ENCODE data around the gene GCN1. TPM values are rescaled to one million over a fixed set of nuclear protein-coding genes. Genes with fewer than 3 reads are reported as not detected.

The GCN1 gene
- total RNA-seq, 1 donor from 2014 or later = 155 TPM

DNA sequence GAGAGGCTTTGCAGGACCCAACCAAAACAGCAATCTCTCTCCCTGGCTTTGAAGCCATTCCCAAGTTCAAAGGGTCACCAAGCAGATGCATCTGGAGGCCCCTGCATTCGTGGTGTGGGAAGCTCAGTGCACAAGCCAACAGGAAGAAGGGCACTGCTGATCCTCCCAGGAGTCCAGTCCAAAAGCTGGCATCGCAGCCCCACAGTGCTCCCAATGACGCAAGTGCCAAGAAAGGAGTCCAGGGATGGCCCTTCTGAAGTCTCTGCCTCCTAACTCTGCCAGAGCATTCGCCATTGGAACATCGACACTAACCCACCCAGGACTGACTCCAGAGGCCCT, 45.9 kb upstream of the GCN1 start:
- TF ChIP-seq, protein P1, sequence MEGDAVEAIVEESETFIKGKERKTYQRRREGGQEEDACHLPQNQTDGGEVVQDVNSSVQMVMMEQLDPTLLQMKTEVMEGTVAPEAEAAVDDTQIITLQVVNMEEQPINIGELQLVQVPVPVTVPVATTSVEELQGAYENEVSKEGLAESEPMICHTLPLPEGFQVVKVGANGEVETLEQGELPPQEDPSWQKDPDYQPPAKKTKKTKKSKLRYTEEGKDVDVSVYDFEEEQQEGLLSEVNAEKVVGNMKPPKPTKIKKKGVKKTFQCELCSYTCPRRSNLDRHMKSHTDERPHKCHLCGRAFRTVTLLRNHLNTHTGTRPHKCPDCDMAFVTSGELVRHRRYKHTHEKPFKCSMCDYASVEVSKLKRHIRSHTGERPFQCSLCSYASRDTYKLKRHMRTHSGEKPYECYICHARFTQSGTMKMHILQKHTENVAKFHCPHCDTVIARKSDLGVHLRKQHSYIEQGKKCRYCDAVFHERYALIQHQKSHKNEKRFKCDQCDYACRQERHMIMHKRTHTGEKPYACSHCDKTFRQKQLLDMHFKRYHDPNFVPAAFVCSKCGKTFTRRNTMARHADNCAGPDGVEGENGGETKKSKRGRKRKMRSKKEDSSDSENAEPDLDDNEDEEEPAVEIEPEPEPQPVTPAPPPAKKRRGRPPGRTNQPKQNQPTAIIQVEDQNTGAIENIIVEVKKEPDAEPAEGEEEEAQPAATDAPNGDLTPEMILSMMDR (IDR thresholded peaks at IDR 0.05) = no peak
- intact Hi-C loops (cut with micrococcal nuclease) = no loop called here
- Mint-ChIP-seq H3K4me3 (no peak overlapping the region), H3K4me1 (no peaks in the 10 kb centered on the region), H3K27ac (no peak overlapping the region), H3K9me3 (no peaks in the 10 kb centered on the region), H3K36me3 (ENCODE audit: low read depth) (no peaks in the 10 kb centered on the region), H3K27me3 (peaks cover 62% of the 10 kb centered on the region)
- ChIA-PET CTCF (interaction anchor here (1.2 to 3.2 kb wide), 2 partner anchors 12 to 25 kb away, joined by 3 to 20 read pairs; partner anchors contain the start of gene PXN), POLR2A (interaction anchor here (0.6 to 2.4 kb wide), 4 partner anchors 9 to 60 kb away, joined by 3 to 15 read pairs (median 4); partner anchors contain the start of gene RNU4-2)
- ATAC-seq (ENCODE audit: low read depth) (no peak), DNase-seq (no peak)

DNA sequence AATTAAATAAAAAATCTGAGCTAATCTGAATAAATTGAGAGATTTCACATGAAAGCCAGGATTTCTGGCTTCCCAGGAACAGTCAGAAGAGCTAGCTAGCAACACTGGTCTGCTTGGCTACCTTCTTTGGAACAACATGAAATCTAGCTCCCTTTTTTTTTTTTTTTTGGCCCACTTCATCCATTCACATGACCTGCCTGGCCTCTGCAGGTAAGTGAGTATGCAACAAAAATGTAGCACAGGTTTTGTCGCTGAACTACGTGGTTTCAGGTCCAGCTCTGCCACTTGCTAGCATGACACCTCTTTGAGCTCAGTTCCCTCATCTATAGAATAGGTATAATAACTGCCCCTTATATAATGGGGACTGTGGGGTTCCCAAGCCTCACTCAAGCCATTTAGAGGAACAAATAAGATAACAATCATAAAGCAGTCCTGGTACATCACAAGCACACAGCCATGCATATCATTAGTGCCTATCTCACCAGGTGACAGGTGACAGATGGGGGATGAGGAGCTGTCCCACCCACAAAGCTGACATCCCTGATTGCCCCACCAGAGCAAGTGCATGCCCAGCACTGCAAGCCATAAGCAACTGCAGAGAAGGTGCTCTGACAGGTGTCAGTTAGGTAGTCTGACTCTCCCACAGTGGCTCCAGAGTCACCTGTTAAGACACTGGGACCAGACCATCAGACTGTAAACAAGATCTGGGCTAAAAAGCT, 45.4 kb upstream of the GCN1 start:
- Mint-ChIP-seq H3K27ac (no peak overlapping the region), H3K4me3 (no peak overlapping the region), H3K4me1 (no peaks in the 10 kb centered on the region), H3K27me3 (peaks cover 62% of the 10 kb centered on the region), H3K36me3 (ENCODE audit: low read depth) (no peaks in the 10 kb centered on the region), H3K9me3 (no peaks in the 10 kb centered on the region)
- TF ChIP-seq, protein P1 (IDR thresholded peaks at IDR 0.05) = no peak
- ATAC-seq (ENCODE audit: low read depth) = no peak
- POLR2A ChIA-PET = interaction anchor here (0.6 to 2.4 kb wide), 7 partner anchors 10 to 341 kb away, joined by 3 to 15 read pairs (median 4); partner anchors contain the start of genes POP5 and RNU4-2
- intact Hi-C loops (cut with micrococcal nuclease) = no loop called here
- CTCF ChIA-PET = interaction anchor here (1.2 to 3.2 kb wide), 2 partner anchors 12 to 25 kb away, joined by 3 to 20 read pairs; partner anchors contain the start of gene PXN
- no peak for DNase-seq

DNA sequence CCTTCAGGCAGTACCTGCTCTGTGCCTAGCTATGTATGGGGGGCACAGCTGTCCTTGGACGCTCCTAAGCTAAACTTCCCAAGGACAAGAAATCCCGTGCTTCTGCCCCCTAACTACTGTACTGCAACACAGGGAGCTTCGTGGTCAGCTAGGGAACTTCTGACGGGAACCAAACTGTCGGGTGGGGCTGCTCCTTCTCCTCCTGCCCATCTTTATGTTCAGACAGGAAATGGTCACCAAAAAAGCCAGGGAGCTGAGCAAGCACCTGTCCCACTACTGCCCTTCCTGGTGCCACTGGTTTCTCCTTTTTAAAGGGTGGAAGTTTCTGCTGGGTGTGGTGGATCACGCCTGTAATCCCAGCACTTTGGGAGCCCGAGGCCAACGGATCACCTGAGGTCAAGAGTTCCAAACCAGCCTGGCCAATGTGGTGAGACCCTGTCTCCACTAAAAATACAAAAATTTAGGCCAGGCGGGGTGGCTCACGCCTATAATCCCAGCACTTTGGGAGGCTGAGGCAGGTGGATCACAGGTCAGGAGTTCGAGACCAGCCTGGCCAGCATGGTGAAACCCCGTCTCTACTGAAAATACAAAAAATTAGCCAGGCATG, 44.4 kb upstream of the GCN1 start:
- POLR2A ChIA-PET = interaction anchor here (0.6 to 2.4 kb wide), 4 partner anchors 11 to 342 kb away, joined by 3 to 15 read pairs (median 4); partner anchors contain the start of genes POP5, RNU4-2 and RPLP0
- H3K4me1 Mint-ChIP-seq = no peaks in the 10 kb centered on the region
- ATAC-seq (ENCODE audit: low read depth) = no peak
- no peak for DNase-seq
- no peak overlapping the region for H3K27ac Mint-ChIP-seq
- TF ChIP-seq, protein P1 (IDR thresholded peaks at IDR 0.05) = no peak
- no peak overlapping the region for H3K4me3 Mint-ChIP-seq
- H3K27me3 Mint-ChIP-seq = peaks cover 67% of the 10 kb centered on the region
- CTCF ChIA-PET = interaction anchor here (1.6 to 3.2 kb wide), 2 partner anchors 11 to 27 kb away, joined by 4 to 20 read pairs; partner anchors contain the start of gene PXN
- H3K36me3 Mint-ChIP-seq (ENCODE audit: low read depth) = no peaks in the 10 kb centered on the region
- no peaks in the 10 kb centered on the region for H3K9me3 Mint-ChIP-seq
- intact Hi-C loops (cut with micrococcal nuclease) = no loop called here

DNA sequence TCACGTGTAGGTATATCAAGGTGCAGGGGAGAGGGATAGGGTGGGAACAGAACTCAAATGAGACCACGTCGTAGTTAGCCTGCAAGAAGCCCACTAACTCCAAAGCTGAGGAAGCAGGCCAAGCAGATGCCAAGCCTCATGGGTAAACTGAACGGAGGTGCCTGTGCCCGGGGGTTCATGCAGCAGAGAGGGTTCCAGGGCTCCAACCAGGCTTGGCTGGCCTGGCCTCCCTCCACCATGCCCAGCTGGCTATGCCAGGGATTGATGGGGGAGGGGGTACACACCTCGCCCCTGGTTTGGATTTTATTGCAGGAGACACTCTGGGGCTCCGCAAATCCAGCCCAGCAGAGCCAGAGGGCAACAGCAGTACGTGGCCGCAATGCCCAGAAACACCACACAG, 43.7 kb upstream of the GCN1 start:
- ChIA-PET POLR2A (interaction anchor here (1.5 to 2.4 kb wide), 3 partner anchors 37 to 54 kb away, joined by 4 to 15 read pairs (median 7); partner anchors contain the start of genes RNU4-2 and RPLP0), CTCF (interaction anchor here (0.7 to 3.2 kb wide), 3 partner anchors 10 to 27 kb away, joined by 3 to 20 read pairs (median 4); partner anchors contain the start of gene PXN)
- ATAC-seq (ENCODE audit: low read depth) (no peak), DNase-seq (no peak)
- TF ChIP-seq, protein P1 (IDR thresholded peaks at IDR 0.05) = no peak
- no peak overlapping the region for H3K4me3 Mint-ChIP-seq
- no peak overlapping the region for H3K27ac Mint-ChIP-seq
- peaks cover 66% of the 10 kb centered on the region for H3K27me3 Mint-ChIP-seq
- no peaks in the 10 kb centered on the region for H3K9me3 Mint-ChIP-seq
- no peaks in the 10 kb centered on the region for H3K36me3 Mint-ChIP-seq (ENCODE audit: low read depth)
- intact Hi-C loops (cut with micrococcal nuclease) = no loop called here
- H3K4me1 Mint-ChIP-seq = peaks cover 2% of the 10 kb centered on the region
